NCI-H524 (cell line): ENCODE results near the gene ANKRD34C.
"Not testable (repeated sequence)": the region's sequence is repeated elsewhere in the genome, so short reads cannot be mapped to it uniquely, and the experiment has no call there.

Source experiments
- DNase-seq, 2 experiments: peaks; one replicate each; lab custom pipeline; 2025; lab: John Stamatoyannopoulos, UW

ANKRD34C gene

GRCh38 chr15:79310985-79311900 is 28.7 kb downstream of the ANKRD34C start, which contains the start of gene TMED3:
Gene TMED3 (plus strand): TSS chr15:79311112. CDS start chr15:79311250, 138 bp downstream.
- DNase-seq, result peak; percentile 90 to 94

DNA sequence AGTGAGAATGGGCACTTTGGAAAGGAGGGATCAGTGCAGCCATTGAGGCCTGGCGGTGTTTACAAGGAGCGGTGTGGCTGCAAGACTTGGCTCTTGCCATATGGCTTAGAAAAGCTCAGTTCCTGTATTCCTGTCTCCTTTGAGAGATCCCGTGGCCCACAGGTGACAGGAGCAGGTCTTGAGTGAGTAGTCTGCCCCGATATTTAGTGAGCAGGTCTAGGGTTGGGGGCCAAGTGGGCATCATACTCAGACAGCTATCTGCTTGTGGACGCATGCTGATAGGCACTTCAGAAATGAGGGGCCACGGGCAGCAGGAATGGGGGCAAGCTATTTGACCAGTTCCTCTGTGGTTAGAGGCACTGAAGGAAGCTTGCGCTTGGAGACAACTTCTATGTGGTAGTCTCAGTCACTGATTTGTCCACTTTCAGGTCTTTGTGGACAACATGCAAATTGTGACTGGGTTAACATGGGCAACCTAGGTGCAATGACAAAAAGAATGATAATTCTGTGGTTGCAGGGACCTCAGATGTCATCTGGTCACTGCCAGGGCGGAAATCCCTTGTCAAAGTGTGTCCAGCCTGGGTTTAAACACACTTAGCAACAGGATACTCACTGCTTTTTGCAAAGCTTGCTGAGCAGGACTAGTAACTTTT is 29.5 kb downstream of the ANKRD34C start:
- peak in 1 of 2 experiments; percentile 35 for DNase-seq

GRCh38 chr15:79314186-79314585 is 31.7 kb downstream of the ANKRD34C start:
- no peak for DNase-seq

DNA sequence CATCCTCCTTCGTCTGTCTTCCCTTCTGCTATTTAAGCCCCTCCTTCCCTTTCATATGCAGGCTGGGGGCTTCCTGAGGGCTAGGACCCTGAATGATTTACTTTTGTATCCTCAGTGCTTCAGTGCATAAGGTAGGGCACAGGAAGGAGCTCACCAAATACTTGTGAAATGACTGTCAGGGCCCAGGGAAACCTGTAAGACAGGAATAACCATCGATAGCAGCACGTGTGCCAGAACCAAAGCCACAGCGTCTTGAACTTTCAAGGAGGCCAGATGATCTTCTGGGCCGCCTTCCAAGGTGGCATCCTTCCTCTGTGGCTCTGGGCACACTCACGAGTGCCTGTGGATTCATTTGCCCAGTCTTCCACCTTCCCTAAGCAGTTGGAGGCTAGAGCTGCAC is 32.3 kb downstream of the ANKRD34C start:
- no peak for DNase-seq

- DNase-seq, result no peak
Measured at GRCh38 chr15:79315623-79316328, 33.3 kb downstream of the ANKRD34C start.

GRCh38 chr15:79316864-79317263 is 34.3 kb downstream of the ANKRD34C start:
- DNase-seq, result no peak

- not testable (repeated sequence) for DNase-seq
Measured at GRCh38 chr15:79319973-79320372, 37.5 kb downstream of the ANKRD34C start.

- DNase-seq, result no peak
Measured at GRCh38 chr15:79321876-79322275, 39.4 kb downstream of the ANKRD34C start.

GRCh38 chr15:79322306-79322705 is 39.8 kb downstream of the ANKRD34C start:
- DNase-seq, result no peak

DNA sequence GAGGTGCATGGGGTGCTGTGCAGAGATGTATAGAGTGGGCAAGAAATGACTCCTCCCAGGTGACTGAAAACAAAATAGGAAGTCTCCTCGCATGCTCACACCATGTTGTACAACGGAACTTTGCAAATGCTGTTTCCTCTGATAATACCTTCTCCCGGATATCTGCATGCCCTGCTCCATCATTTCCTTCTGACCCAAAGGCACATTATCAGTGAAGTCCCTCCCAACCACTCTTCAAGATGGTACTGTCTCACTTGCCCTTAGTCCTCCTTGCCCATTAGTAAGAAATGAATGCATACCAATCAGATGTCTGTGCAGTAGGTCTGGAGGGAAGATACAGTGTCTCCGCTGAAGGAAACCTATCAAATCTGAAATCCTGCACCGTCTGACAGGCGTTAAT is 40.4 kb downstream of the ANKRD34C start:
- no peak for DNase-seq

GRCh38 chr15:79329171-79329611 is 46.7 kb downstream of the ANKRD34C start:
- DNase-seq, result no peak
